ENCODE results near the gene C2CD3.

The C2CD3 gene

GRCh38 chr11:73968356-73968966 is 202.3 kb downstream of the C2CD3 start:
- no peak for TF ChIP-seq CTCF (IDR thresholded peaks at IDR 0.05; ENCODE audit: insufficient read depth, low read depth, low read length, missing control alignments)
- no peak overlapping the region for H3K4me3 ChIP-seq (ENCODE audit: low read depth, low read length)
- DNase-seq (ENCODE audit: low read depth), result no peak

GRCh38 chr11:73965764-73966121 is 205.1 kb downstream of the C2CD3 start:
- no peak overlapping the region for H3K4me3 ChIP-seq (ENCODE audit: low read depth, low read length)
- TF ChIP-seq CTCF (IDR thresholded peaks at IDR 0.05; ENCODE audit: insufficient read depth, low read depth, low read length, missing control alignments), result no peak
- no peak for DNase-seq (ENCODE audit: low read depth)

- DNase-seq (ENCODE audit: low read depth), result no peak
- H3K4me3 ChIP-seq (ENCODE audit: low read depth, low read length), result no peak overlapping the region
- no peak for TF ChIP-seq CTCF (IDR thresholded peaks at IDR 0.05; ENCODE audit: insufficient read depth, low read depth, low read length, missing control alignments)
Observed at GRCh38 chr11:73965076-73965763, 205.6 kb downstream of the C2CD3 start.

- TF ChIP-seq CTCF (IDR thresholded peaks at IDR 0.05; ENCODE audit: insufficient read depth, low read depth, low read length, missing control alignments), result no peak
- no peak overlapping the region for H3K4me3 ChIP-seq (ENCODE audit: low read depth, low read length)
- DNase-seq (ENCODE audit: low read depth), result no peak
Observed at GRCh38 chr11:73963861-73964260, 206.9 kb downstream of the C2CD3 start.
